Activated effector memory CD4-positive, alpha-beta T cell treated with anti-CD3 and anti-CD28 coated beads, Interleukin-2, amount 50 U/mL, for 16 hours (primary cell): Measurements from ENCODE around the gene ADRA2B.
"Not testable (repeated sequence)": the region's sequence is repeated elsewhere in the genome, so short reads cannot be mapped to it uniquely, and the experiment has no call there.

Experiments
- DNase-seq: peaks from one replicate; pipeline ENCODE4 v3.0.0-alpha.2; 2020

Gene ADRA2B

DNA sequence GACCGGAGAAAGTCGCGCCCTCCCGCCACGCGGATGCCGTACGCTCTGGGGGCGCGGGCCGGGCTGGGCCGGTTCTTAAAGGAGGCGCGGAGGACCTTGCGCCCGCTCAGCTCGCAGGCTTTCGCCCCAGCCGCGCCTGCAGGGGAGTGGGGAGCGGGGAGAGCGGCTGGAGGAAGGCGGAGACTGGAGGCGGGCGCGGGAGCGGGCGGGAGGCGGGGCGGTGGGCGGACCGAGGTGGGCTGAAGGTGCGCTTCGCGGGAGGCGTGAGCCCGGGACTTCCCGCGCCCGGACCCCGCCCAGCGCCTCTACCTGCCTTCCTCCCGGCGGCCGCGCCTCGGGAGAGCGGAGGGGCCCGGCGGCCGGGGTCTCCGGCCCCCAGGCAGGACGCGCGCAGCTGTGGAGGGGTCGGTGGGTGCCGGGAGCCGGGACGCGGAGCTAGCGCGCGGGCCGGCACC is at the start of gene ADRA2B:
ADRA2B (minus strand) TSS at position 148 of the 455 bp plus-strand sequence. CDS start 422 bp downstream, outside the sequence.
- peak; percentile 91 for DNase-seq

DNA sequence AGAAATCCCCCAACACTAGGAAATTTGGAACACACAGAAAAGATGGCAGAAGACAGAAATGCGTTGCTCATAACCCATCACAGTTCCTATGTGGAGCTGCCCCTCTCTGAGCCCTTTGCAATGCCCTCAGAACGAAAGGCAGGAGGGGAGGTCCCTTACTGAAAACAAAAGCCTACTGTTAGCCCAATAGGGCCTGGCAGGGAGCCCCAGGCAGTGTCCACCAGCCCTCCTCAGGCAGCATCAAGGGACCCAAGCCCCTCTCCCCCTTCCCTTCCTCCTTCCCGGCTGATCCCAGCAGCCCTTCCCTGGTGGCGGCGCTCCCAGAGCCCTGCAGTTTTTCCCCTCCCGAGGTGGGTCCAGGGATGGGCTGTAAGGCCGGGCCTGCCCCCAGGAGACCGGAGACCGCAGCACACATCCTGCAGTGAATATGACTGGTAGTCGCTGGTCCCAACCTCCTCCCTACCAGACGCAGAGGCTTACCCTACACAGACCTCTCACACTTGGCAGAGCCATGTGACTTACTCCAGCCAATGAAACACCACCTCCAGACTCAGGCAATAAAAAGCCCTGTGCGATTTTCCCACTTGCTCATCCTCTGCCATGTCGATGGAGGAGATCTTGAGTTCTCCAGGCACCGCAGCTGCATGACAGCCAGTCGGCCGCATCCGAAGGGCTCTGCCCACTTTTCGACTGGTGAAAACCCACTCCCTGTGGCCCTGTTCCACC is 48.3 kb upstream of the ADRA2B start:
- DNase-seq, result peak; percentile 81

DNA sequence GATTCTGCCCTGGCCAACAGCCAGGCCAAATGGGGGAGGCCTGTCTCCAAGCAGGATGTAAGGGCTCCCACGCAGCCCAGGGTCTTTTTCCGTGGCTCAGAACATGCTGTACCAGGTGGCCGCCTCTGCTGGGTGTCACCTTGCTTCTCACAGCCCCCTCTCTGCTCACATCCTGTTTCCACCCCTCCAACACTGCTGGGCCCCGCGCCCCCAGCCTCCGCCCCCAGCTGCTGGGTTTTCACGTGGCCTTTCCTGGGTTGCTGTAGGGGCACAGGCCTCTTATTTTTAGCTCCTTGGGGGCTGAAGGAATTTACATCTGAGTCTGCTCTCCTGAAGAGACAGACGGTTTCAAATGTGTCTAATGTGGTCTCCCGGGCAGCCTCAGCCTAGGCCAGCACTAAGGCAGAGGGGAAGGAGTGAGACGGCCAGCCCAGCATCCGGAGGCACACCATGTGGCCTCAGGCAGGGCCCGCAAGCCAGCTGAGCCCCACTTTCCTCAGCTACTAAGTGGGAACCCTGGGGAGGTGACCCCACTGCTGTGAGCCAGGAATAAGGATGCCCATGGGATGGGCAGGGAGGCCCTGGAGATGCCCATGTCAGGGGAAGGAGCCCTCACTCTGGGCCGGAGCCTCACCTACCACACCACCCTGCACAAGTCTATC is 47.5 kb upstream of the ADRA2B start:
- peak; percentile 88 for DNase-seq

DNA sequence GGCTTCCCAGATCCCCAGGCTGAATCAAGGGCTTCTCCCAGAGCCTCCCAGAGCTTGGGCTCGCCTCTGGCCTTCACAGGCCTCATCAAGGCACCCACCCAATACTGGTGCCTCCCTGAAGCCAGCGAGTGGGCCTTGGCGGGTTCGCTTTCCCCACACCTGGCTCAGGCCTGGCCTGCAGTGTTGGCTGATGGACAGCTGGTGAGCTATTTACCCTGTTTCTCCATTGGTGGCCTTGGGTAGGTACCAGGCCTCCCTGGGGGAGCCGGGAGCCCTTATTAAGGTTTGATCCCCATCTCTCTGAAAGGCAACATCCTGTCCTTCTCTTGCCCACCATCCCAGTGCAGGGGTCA is 47.0 kb upstream of the ADRA2B start:
- DNase-seq, result no peak

DNA sequence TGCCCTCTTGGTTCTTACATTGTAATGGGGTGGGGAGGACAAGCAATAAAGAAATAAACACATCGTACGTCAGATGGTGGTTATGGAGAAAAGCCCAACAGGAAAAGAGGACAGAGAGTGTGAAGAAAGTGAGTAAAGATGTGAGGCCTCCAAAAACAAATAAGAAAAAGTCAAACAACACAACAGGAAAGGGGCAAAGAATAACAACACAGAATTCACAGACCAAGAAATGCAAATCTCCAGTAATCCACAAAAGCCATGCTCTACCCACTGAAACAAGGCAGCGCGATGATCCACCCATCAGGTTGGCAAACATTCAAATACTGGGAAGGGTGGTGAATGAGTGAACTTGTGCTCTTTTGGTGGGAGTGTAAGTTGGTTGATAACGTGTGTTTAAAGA is 45.5 kb upstream of the ADRA2B start:
- DNase-seq, result no peak

DNA sequence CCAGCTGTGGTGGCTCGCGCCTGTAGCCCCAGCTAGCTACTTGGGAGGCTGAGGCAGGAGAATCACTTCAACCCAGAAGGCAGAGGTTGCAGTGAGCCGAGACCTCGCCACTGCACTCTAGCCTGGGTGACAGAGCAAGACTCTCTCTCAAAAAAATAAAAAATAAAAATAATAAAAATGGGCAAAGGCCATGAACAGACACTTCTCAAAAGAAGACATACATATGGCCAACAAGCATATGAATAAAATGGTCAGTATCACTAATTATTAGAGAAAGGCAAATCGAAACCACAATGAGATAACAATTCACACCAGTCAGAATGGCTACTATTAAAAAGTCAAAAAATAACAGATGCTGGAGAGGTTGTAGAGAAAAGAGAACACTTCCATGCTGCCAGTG is 44.0 kb upstream of the ADRA2B start:
- DNase-seq, result not testable (repeated sequence)

DNA sequence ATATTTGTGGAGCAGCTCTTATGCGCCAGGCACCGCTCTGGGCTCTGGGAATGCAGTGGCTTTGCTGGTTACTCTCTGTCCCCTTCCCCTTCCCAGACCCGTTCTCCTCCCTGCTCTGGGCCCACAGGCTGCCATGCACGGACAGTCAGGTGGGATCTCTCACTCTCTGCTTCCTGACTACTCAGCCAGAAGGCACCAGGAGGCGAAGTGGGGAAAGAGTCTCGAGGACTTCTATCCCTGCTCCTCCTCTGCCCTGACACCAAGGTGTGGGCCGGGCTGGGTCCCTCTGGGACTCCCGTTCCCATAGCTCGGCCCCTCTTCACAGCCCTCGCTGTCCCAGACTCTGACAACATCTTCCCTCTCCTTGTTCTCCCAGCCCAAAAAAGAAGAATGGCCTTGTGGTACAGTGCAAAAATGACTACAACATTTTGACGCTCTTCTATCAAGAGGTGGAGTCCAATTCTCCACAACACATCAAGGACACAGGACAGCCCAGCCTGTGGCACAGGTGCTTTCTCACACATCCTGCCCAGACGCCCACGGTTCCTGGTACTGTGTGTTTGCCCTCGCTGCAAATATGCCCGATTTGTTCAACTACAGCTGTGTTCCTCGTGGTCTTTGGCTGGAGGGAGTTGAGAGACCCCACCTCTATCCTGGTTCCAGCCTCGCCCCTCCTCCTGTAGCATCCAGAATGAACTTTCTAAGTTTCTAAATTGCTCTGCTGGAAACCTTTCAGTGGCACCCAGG is 42.9 kb upstream of the ADRA2B start:
- DNase-seq, result peak; percentile 80

DNA sequence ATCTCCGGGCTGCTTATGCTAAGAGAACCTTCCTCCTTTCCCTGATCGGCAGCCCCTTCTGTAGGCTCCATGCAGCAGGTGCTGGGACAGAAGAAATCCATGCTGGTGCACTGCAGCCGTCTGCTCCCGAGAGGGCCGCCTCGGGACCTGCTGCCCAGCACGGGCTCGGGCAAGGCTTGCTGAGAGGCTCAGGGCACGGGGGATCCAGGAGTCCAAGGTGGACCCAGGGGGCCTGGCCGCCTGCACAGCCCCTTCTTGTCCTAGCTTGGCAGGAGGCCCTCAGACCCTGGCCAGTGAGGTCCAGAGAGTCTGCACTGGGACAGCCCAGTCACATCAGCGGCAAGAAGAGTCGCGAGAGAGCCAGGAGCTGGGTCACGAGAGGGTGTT is 42.2 kb upstream of the ADRA2B start:
- no peak for DNase-seq

DNA sequence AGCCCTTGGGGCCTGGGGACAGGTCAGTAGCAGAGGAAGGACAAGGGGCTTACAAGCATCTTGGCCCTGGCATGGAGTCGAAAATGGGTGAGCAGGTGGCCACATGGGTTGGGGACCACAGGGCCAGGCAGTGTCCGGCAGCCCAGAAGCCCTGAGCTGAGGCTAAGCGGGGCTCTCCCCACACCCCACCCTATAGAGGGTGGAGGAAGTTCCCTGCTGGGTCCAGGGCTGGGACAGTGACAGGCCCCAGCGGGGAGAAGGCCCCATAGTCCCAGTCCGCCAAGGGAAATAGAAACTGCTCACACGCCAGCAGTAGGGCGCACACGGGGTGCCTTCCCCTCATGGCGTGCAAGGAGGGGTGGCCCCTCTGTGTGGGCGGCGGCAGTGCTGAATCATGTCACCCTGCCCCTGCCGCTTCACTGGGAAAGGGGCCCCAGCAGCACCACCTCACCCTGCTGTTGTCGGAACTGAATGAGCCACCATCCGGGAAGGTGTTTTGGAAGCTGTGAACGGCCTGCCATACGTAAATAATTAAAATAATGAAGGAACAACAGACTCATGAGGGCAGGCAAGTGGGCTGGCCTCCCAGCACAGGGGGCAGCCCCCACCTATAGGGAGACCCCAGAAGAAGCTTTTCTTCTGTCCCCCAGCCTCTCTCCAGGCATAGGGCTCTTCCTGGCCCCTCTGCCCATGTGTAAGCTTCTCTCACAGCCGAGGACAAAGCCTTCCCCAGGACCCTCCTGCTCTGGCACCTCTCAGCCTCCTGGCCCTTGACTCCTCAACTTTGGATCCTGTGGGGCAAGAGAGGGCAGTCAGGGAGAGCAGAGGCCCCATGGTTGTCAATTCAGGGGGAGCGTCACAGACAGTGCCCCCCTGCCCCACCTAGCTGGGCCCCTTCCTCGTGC is 41.5 kb upstream of the ADRA2B start:
- DNase-seq, result peak; percentile 96

DNA sequence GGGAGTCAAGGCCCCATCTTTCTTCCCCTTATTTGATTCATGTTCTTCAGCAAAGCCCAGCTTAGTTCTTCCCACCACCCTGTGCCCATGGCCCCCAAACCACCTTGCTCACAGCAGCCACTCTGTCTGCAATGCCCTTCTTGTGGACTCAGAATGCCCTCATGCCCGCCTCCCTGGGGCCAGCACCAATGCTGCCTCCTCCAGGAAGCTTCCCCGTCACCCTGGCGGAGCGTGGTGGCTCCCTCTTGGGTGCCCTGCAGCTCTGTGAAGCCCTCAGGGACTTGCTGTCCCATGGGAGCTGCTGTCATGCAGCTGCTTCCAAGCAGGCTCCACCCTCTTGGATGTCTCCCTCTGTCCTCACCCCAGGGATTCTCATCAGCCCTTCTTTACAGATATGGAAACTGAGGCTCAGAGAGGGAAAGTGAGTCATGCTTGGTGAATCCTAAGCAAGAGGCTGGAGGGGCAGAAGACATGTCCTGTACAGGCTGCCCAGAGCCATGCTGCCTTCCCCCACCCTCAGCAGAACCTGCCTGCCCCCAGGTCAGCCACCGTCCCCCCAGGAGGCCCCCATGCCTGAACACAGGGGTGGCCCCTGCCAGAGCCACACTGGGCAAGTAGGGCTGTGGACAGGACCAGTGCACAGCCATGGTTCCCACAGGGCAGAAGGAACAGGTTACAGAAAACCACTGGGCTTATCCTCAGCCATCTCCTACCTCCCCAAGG is 40.7 kb upstream of the ADRA2B start:
- DNase-seq, result peak; percentile 63

DNA sequence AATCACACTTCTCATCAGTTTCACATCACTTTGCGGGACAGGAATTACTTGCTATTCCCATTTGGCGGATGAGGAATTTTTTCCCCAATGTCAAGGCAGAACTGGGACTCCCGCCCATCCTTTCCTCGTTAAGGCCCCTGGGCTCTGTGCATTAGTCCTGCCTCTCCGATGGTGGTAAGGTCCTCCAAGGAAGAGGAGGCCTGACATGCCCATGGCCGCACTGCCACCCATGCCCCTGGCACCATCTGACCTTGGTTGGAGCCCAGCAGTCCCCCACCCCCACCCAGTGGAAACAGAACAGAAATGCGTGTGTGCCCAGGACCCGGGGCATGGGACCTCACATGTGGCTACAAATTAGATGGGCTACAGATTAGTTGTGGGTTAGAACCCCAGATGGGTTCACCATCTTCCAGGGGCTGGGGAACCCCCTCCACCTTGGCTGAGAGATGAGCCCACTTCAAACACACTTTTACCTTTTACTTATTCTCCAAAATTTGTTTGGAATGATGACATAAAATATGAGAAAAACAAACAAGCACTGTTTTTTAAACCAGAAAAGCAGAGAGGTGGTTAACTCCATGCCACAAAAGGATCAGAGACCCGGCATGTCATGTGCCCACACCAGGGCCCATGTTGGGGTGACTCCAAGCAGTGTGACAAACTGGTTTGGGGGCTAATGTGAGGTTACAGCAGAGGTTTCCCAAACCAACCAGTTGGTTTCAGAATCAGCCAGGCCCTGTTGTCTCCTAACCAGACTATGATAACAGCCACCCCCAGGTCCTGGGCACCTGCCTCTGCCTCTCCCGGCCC is 39.8 kb upstream of the ADRA2B start:
- DNase-seq, result peak; percentile 72

DNA sequence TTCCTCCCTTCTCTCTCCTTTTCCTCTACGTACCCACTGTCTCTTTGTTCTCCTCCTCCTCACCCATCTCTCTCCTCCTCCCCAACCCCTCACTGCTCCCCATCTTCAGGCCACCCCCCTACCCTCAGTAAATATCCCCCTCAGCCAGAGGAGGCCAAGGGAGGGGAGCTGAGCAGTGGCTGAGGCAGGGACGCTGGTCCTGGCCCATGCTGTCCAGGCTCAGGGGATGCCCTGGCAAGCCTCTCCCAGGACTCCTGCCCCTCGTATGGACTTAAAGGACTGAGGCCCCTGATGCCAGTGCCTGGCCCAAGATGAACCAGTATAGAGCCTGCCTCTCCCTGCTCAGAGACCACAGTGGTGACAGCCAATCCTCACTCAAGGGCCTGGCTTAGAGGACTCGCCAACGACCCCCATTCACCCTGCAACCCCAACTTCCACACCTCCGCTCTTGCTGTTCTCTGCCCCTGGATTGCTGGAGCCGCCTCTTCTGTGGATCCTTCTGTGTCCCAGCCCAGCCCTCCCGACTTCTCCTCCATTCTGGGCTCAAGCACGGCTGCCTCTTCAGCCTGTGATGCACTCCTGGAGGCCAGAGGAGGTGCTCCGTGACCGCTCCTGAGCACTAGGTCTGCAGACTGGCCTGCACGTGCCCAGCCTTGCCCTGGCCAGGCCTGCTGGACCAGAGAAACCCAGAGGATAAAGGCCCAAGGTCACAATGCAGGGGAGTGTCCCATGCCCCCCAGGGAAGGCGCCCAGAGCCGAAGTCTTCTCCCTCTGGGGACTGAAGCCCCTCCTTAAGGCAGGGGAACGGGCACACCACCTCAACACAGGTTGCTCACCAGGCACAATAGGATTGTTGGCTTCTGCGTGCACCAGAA is 38.4 kb upstream of the ADRA2B start:
- no peak for DNase-seq

DNA sequence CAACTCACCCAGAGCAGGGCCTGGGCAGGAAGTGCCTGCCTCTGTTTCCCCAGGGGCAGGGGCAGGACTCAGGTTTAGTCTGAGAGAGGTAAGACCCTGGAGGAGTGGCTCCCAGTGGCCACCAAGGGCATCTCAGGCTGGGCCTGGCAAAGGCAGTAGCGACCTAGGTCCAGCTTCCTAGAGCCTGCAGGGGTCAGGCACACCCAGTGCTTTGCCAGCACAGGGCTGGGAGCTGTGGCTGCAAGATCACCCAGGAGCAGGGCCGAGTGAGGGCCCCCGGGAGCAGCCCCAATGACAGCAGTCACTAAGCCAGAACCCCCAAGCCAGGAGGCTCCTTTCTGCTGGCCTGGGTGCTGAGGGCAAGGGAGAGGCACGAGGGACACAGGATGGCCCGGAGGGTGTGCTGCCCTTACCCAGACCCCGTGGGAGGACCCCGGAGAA is 37.6 kb upstream of the ADRA2B start:
- no peak for DNase-seq

DNA sequence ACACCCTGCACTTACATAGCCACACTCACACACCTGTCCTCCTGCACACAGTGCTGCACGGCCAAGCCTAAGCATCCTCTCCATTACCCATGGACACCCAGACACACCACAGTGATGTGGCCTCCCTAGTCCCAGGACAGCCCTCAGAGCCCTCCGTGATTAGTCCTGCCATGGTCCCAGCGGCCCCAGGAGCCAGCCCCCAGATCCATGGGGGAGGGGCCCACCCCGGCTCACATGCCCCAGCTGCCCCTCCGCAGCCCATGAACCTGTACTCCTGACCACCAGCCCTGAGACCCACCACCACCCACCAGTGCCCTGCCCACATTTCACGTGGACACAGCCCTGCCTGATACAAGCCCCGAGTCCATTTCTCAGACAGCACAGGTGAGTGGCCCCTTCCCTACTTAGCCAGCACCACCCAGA is 36.9 kb upstream of the ADRA2B start:
- DNase-seq, result no peak

DNA sequence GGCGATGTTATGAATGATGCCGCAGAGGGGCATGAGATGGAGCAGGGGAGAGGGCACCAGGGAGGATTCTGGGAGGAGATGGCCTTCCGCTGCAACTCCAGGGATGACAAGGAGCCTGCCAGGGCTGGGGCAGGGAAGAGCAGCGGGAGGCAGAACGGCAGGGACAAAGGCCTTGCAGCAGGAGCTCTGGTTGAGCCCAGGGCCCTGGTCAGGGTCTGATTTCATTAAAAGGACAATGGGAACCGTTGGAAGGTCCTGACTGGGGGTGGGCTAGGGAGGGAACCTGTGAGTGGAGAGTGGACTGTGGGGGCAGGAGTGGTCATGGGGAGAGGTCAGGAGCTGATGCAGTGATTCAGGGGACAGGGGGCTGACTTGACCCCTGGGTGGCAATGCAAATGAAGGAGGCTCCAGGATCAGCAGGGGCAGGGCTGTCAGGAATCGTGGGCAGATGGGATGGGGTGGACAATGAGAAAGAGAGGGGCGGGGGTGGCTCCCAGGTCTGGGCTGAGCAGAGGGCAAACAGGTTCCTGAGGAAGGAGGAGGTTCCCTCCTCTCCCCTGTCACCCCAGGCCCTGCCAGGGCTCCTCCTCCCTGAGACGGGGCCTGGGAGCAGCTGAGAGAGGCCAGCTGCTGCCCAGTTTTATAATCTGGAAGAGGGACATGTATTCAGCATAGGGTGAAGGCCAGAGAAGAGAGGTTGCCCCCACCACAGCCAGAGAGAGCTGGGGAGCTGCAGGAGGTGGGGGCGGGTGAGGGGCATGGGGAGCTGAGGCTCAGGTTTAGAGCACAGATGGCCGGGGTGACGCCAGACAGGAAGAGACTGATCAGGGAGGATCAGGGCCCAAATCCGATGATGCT is 36.2 kb upstream of the ADRA2B start:
- no peak for DNase-seq

DNA sequence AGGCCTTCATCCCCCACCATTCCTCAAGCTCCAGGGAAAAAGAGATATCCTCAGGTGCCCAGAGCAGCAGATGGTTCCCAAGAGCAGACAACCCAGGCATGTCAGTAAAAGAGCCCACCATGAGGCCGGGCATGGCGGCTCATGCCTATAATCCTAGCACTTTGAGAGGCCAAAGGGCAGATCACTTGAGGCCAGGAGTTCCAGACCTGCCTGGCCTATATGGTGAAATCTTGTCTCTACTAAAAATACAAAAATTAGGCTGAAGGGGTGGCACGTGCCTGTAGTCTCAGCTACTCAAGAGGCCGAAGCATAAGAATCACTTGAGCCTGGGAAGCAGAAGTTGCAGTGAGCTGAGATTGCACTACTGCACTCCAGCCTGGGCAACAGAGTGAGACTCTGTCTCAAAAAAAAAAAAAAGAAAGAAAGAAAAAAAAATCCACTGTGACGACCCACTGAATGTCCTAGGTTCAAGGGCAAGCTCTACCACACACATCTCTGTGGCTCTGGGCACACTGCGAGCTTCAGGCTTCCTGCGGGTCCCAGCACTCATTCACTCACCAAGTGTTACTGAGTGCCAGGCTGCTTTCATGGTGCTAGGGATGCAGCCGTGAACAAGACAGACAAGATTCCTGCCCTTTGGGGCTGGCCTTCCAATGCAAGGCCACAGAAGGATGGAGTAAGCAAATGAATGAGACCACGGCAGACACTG is 35.4 kb upstream of the ADRA2B start:
- no peak for DNase-seq

DNA sequence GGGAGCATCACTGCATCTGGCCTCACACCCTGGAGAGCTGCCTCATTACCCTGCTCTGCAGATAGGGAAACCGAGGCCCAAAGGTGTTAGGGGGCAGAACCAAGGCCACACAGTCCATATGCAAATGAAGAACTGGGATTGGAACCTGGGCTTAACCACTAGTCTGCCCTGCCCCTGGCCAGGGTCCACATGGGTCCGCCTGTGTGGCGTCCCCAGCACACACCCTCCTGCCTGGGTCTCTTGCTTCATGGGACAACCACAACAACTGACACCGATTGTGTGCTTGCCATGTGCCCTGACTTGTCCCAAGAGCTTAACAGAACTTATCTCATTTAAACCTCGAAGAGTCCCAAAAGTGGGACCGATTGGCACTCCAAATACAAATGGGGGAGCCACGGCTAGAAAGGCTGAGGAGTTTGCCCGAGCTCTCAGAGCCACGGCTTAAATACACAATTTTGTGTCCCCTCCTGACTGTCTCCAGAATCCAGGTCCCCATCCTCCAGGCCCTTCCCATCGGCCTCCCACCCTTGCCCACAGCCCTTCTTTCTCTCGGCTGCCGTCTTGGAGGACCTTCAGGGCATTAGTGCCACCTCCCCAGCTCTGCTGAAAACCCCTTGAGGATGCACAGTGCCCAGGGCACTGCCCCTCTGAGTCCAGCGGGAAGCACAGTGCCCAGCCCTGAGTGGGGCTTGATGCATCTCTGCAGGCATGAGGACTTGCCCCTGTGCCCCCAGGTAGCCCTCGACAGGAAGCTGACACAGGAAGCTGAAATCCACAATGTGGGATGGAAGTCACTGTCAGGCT is 34.6 kb upstream of the ADRA2B start:
- DNase-seq, result no peak
